Breast epithelium (tissue), 4 donors: Measurements from ENCODE around the gene RANBP3L. TPM values are rescaled to one million over a fixed set of nuclear protein-coding genes. Genes with fewer than 3 reads are reported as not detected.
"Not testable (repeated sequence)": the region's sequence is repeated elsewhere in the genome, so short reads cannot be mapped to it uniquely, and the experiment has no call there.

ENCODE experiments used
- DNase-seq, 2 donors: peaks; one replicate each; pipeline ENCODE4 v3.0.0-alpha.2; 2019; ENCODE audit warnings: low spot score in 2 of 2
- H3K27ac ChIP-seq, 2 donors: fragments of 200-600 bp; sonication (generic) in 1 of 2; one replicate each; pipeline ENCODE4 v1.5.1; 2016 to 2019; ENCODE audit warnings: mild to moderate bottlenecking in 1 of 2
- H3K27me3 ChIP-seq, 2 donors: fragments of 200-600 bp; sonication (generic) in 1 of 2; one replicate each; pipeline versions ENCODE4 v1.5.1 to v1.6.0; 2017 to 2019; ENCODE audit warnings: control low read depth in 1 of 2, mild to moderate bottlenecking in 1 of 2
- H3K36me3 ChIP-seq: fragments of 200-600 bp; one replicate; pipeline ENCODE4 v1.5.1; 2019
- H3K4me1 ChIP-seq, 2 donors: fragments of 200-600 bp; sonication (generic); one replicate each; pipeline ENCODE4 v1.5.1; 2016 to 2019; ENCODE audit warnings: control low read depth in 1 of 2
- H3K4me3 ChIP-seq, 3 donors: fragments of 200-600 bp; sonication (generic); 1 replicate in 2 of 3; 2 replicates in 1 of 3; pipeline ENCODE4 v1.5.1; 2016 to 2019; ENCODE audit warnings: mild to moderate bottlenecking in 3 of 3, moderate library complexity in 2 of 3
- H3K9me3 ChIP-seq, 2 donors: fragments of 200-600 bp; sonication (generic) in 1 of 2; one replicate each; pipeline ENCODE4 v1.5.1; 2016 to 2019; ENCODE audit warnings: control low read depth in 1 of 2
- POLR2A ChIP-seq: fragments of 450-650 bp; IDR thresholded peaks from one replicate; pipeline ENCODE4 v1.6.1; 2016; ENCODE audit warnings: antibody characterized with exemption, mild to moderate bottlenecking, moderate library complexity
- POLR2AphosphoS5 ChIP-seq, 3 donors: sonication (generic); formaldehyde crosslinking; IDR thresholded peaks; one replicate each; pipeline ENCODE4 v1.6.1; 2017; ENCODE audit warnings: antibody characterized with exemption in 3 of 3
- intact Hi-C: fragments of 100-400 bp; cut with DNase I; formaldehyde crosslinking; loops from one replicate; pipeline ENCODE4 v1.15.1; 2023; ENCODE audit warnings: low total_unique reads
- total RNA-seq, 3 donors: library from RNA; depleted of rRNA; stranded (reverse); fragments of >200 nt; gene quantifications; one replicate each; pipeline ENCODE4 v1.1.0, GENCODE V29; 2016
- TF ChIP-seq, protein P1 (sequence below), 3 donors: fragments of 450-650 bp; IDR thresholded peaks; one replicate each; pipeline ENCODE4 v1.5.1; 2016 to 2017; ENCODE audit warnings: antibody characterized with exemption in 3 of 3, mild to moderate bottlenecking in 3 of 3, moderate library complexity in 3 of 3

Gene RANBP3L
- total RNA-seq, 3 donors from 2014 or later: 2.3 to 22.2 (median 11.0) TPM

DNA sequence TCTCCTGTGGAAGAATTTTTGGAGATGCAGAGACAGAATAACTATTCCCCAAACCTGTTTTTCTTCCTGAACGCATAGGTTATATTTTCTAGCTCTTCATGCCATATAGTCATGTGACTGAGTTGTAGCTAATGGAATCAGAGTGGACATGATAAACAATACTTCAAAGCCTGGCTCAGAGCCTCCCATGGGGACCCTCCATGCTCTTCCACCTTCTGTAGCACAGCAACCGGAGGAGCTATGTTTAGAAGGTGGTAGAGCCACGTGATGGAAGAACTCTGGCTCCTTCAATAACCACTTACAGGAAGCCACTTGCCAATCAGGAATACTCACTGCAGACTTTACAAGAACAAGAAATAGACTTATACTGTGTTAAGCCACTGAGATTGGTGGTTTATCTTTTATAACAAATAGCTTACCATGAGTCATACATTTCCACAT is 99.2 kb downstream of the RANBP3L start:
- no peaks in the 10 kb centered on the region for H3K4me1 ChIP-seq
- no peaks in the 10 kb centered on the region for H3K27me3 ChIP-seq
- peaks cover 6% of the 10 kb centered on the region for H3K36me3 ChIP-seq
- no peak for DNase-seq
- H3K27ac ChIP-seq: no peak overlapping the region
- TF ChIP-seq, protein P1, sequence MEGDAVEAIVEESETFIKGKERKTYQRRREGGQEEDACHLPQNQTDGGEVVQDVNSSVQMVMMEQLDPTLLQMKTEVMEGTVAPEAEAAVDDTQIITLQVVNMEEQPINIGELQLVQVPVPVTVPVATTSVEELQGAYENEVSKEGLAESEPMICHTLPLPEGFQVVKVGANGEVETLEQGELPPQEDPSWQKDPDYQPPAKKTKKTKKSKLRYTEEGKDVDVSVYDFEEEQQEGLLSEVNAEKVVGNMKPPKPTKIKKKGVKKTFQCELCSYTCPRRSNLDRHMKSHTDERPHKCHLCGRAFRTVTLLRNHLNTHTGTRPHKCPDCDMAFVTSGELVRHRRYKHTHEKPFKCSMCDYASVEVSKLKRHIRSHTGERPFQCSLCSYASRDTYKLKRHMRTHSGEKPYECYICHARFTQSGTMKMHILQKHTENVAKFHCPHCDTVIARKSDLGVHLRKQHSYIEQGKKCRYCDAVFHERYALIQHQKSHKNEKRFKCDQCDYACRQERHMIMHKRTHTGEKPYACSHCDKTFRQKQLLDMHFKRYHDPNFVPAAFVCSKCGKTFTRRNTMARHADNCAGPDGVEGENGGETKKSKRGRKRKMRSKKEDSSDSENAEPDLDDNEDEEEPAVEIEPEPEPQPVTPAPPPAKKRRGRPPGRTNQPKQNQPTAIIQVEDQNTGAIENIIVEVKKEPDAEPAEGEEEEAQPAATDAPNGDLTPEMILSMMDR (IDR thresholded peaks at IDR 0.05): no peak
- H3K9me3 ChIP-seq: no peaks in the 10 kb centered on the region
- no peak overlapping the region for H3K4me3 ChIP-seq
- intact Hi-C loops: no loop called here

DNA sequence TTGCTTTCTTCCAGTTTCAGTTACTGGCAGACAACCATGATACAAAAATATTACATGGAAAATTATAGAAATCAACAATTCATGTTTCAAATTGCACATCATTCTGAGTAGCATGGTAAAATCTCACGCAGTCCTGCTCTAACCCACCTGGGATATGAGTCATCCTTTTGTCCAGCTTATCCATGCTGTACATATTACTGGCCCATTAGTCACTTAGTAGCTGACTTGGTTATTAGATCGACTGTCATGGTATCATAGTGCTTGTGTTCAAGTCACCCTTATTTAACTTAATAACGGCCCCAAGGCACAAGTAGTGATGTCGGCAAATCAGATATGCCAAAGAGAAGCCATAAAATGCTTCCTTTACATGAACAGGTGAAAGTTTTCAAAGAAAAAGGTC is 101.2 kb downstream of the RANBP3L start:
- no peak overlapping the region for H3K27ac ChIP-seq
- H3K4me3 ChIP-seq: no peak overlapping the region
- H3K4me1 ChIP-seq: no peaks in the 10 kb centered on the region
- no peak for TF ChIP-seq POLR2AphosphoS5 (IDR thresholded peaks at IDR 0.05)
- TF ChIP-seq, protein P1 (IDR thresholded peaks at IDR 0.05): no peak
- no peak for TF ChIP-seq POLR2A
- no peaks in the 10 kb centered on the region for H3K27me3 ChIP-seq
- DNase-seq: no peak
- intact Hi-C loops: no loop called here
- no peaks in the 10 kb centered on the region for H3K36me3 ChIP-seq
- no peaks in the 10 kb centered on the region for H3K9me3 ChIP-seq

DNA sequence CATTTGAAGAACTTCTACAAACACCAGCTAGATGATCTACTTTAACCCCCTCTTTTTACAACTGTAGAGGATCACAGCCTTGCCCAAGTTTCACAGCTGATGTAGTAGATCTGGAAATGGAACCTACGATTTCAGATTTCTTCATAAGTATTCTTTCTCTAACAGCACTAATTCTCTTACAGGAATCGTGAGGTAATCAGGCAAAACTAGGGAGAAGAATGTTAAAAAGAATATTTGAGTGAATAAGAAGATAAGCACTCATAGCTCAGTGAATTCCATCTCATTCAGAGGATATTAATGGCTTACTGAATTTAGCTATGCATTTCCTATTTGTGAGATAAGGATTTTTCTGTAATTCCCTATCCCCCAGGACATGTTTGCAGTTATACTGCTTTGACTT is 102.1 kb downstream of the RANBP3L start:
- no peak overlapping the region for H3K27ac ChIP-seq
- no peak overlapping the region for H3K4me3 ChIP-seq
- intact Hi-C loops: no loop called here
- no peaks in the 10 kb centered on the region for H3K36me3 ChIP-seq
- H3K27me3 ChIP-seq: no peaks in the 10 kb centered on the region
- no peaks in the 10 kb centered on the region for H3K4me1 ChIP-seq
- no peak for DNase-seq
- H3K9me3 ChIP-seq: no peaks in the 10 kb centered on the region
- TF ChIP-seq, protein P1 (IDR thresholded peaks at IDR 0.05): no peak
- TF ChIP-seq POLR2AphosphoS5 (IDR thresholded peaks at IDR 0.05): no peak
- TF ChIP-seq POLR2A: no peak

DNA sequence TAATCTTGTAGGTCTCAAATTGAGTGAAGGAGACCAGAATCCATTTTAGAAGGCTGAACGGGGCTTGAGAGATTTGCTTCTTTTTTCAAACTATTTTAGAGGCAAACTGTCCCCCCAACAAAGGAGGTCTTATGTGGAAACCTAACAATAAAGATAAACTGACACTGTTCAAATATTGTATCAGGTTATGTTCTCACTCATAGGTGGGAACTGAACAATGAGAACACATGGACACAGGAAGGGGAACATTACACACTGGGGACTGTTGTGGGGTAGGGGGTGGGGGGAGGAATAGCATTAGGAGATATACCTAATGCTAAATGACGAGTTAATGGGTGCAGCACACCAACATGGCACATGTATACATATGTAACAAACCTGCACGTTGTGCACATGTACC is 102.9 kb downstream of the RANBP3L start:
- H3K27ac ChIP-seq, H3K4me3 ChIP-seq, H3K36me3 ChIP-seq, H3K4me1 ChIP-seq, intact Hi-C loops, H3K9me3 ChIP-seq, H3K27me3 ChIP-seq, DNase-seq: not testable (repeated sequence)

Other genes starting within 250 kb of the RANBP3L start
- gene UGT3A2, start 235.0 kb downstream of the RANBP3L start, total RNA-seq: not detected
- gene LMBRD2, start 150.0 kb downstream of the RANBP3L start, total RNA-seq: 10 to 100 TPM; 11.0 to 19.3 (median 13.1) TPM
- gene SKP2, start 149.8 kb downstream of the RANBP3L start, total RNA-seq: 10 to 100 TPM in 1 of 3 donors, 1 to 10 TPM in 2; 9.1 to 11.1 (median 9.2) TPM
- 10 to 100 TPM; 27.4 to 31.8 (median 27.9) TPM for gene NADK2, start 60.0 kb downstream of the RANBP3L start, total RNA-seq